C4-2B (cell line): ENCODE results near the gene NELL1.

ENCODE experiments used
- H3K27ac ChIP-seq: fragments of 450-650 bp; 2 replicates; pipeline ENCODE4 v1.5.1; 2017
- ZFX ChIP-seq: fragments of 450-650 bp; IDR thresholded peaks from 2 replicates; pipeline ENCODE4 v1.6.1; 2017
- TF ChIP-seq, protein P1 (sequence below): fragments of 450-650 bp; conservative IDR thresholded peaks from 2 replicates; pipeline ENCODE4 v1.5.1; 2017; ENCODE audit warnings: mild to moderate bottlenecking

Gene NELL1

DNA sequence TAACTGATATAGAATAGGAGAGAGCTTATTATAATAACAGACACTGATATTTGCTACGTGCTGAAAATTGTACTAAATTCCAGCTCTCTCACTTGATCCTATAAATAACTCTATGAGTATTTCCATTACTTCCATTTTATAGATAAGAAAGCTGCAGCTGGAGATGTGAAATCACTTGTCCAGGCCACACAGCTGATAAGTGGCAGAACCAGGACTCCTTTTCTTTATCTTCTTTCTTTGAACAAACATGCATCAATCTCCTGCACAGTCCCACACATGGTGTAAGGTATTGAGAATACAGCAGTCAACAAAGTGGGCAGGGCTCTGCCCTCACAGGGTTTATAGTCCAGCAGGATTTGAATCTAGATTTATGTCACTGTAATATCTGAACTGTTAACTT is 652.1 kb downstream of the NELL1 start:
- no peak overlapping the region for H3K27ac ChIP-seq
- TF ChIP-seq, protein P1, sequence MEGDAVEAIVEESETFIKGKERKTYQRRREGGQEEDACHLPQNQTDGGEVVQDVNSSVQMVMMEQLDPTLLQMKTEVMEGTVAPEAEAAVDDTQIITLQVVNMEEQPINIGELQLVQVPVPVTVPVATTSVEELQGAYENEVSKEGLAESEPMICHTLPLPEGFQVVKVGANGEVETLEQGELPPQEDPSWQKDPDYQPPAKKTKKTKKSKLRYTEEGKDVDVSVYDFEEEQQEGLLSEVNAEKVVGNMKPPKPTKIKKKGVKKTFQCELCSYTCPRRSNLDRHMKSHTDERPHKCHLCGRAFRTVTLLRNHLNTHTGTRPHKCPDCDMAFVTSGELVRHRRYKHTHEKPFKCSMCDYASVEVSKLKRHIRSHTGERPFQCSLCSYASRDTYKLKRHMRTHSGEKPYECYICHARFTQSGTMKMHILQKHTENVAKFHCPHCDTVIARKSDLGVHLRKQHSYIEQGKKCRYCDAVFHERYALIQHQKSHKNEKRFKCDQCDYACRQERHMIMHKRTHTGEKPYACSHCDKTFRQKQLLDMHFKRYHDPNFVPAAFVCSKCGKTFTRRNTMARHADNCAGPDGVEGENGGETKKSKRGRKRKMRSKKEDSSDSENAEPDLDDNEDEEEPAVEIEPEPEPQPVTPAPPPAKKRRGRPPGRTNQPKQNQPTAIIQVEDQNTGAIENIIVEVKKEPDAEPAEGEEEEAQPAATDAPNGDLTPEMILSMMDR: no peak
- no peak for TF ChIP-seq ZFX

DNA sequence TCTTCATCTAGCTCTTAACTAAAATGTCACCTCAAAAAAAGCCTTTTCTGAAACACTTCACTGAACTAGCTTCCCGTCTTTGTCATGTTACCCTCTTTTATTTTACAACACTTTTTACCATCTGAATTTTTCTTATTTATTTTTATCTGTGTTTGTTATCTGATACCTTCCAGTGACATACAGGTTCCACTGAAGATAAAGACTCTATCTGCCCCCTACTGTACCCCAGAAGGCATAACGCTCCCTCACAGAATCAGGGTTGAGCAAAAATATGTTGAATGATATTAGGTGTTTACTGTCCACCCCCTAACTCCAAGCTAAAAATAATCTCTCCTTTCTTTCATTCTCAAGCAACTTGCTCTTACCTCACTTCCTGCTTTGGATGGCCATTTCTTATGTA is 654.2 kb downstream of the NELL1 start:
- no peak overlapping the region for H3K27ac ChIP-seq
- TF ChIP-seq ZFX: no peak
- TF ChIP-seq, protein P1: 0 out of 2 replicates have a peak, but pooled peaks have one; percentile 8

DNA sequence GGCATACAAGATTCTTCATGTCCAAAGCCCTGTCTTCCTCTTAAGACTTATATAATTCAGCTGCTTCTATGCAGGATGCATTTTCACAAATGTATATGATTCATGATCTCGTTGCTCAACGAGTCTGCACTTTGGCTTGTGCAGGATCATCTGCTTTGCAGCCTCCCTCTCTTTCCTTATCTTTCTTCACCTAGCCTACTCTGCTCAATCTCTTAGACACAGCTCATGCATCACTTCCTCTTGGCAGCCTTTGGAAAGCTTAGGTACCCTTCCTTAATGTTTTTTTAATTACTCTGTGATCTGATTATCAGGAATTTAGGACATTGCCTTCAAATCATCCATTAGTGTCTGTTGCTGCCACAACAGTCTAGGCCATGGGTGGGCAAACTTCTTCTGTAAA is 673.8 kb downstream of the NELL1 start:
- H3K27ac ChIP-seq: no peak overlapping the region
- TF ChIP-seq, protein P1: no peak
- no peak for TF ChIP-seq ZFX

DNA sequence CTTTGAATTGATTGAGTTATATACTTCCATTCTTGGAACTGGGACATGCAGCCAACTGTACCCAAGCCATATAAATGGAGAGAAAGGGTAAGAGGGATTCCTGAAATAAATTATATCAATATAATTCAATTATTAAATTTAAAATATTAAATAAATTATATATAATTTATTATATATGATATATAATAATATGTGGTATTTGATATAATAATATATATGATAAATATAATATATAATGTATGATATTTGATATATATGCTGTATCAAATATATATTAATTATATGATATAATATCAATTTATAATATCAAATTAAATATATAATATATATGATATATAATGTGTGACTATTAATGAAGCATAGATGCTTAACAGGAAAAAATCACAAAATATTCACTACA is 677.0 kb downstream of the NELL1 start:
- TF ChIP-seq ZFX: no peak
- TF ChIP-seq, protein P1: no peak
- H3K27ac ChIP-seq: no peak overlapping the region

DNA sequence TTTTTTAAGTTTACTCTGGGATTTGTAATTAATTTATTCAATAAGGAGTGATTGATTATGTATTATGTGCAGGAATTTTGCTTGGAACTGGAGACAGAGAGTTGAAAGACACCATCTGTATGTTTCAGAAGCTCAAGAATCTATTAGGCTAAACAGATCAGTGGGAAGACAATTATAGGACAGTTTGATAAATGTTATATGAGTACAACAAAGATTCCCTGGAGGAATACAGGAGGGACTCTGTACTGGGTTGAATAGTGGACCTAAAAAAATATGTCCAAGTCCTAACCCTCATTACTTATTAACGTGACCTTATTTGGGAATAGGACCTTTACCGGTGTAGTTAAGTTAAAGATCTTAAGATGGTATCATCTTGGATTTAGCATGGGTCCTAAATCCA is 681.2 kb downstream of the NELL1 start:
- TF ChIP-seq, protein P1: no peak
- no peak for TF ChIP-seq ZFX

DNA sequence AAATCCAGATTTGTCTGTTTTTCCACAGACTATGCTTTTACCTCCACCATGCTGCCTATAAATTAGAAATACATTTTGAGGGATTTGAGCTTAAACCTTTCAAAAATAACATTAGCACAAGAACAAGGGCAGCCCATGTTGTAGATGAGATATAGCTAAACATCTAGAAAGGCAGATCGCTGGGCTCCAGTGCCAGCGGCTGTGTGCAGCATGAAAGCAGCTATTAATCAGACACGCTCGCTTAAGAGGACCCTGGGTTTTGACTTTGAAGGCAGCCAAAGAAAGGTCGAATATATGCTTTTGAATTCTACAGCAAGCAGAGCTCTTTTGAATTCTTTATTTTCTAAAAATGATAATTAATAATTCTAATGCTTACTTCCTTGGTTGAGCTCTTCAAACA is 684.0 kb downstream of the NELL1 start:
- no peak overlapping the region for H3K27ac ChIP-seq
- TF ChIP-seq ZFX: no peak
- TF ChIP-seq, protein P1: no peak

More for the DNA sequence above, 681.2 kb downstream of the NELL1 start:
- no peak overlapping the region for H3K27ac ChIP-seq

DNA sequence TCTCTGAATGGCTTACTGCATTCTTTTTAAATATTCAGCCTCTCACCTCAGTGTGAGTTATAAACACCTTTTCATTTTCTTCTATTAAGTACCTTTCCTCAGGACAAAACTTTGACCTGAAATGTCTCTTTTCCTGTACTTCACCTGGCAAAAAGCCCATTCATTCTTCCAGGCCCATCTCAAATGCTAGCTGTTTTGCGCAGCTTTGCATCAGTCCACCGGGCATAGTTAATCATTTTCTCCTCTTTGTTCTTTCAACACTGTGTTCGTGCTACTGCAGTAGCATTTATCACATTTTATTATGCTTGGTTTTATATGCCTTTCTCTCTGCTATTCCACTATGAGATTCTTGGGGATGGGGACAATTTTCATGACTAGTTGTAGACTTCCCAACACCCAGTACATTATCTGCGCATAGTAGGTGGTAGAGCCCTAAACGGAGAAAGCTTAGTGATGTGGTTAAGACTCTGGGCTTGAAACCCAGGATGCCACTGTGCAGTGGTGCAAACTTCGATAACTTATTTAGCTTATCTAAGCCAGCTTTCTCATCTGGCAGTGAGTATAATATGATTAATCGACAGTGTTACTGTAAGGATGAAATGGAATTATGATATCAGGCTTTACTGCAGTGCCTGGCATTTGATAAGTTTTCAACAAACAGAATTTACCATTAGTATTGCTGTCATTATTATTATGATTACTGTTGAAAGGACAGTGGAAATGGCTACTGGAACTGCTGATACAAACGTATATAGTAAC is 695.7 kb downstream of the NELL1 start:
- no peak for TF ChIP-seq ZFX
- no peak overlapping the region for H3K27ac ChIP-seq

DNA sequence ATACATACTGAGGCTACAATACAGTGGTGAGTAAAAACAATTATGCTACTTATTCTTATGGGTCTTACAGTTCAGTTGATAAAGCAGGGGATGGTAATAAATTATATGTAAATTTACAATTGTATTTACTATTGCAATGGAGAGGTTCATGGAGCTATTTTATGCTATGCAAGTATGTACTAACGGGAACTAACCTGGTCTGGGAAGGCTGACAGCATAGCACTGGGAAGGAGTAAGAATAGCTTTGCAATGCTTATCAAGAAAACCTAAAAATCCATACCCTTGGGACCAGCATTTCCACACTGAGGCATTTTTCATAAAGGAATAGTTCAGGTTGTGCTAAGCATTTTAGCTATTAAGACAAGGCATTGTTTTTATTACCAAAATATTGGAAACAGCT is 700.6 kb downstream of the NELL1 start:
- H3K27ac ChIP-seq: no peak overlapping the region
- TF ChIP-seq, protein P1: no peak
- TF ChIP-seq ZFX: no peak
